WI38 (cell line): Measurements from ENCODE around the gene TMEM167A.

Source experiments
- H3K4me3 ChIP-seq: 2 replicates; pipeline ENCODE4 v1.5.1; 2011; ENCODE audit warnings: low read depth, mild to moderate bottlenecking, control low read depth, low read length
- CTCF ChIP-seq: IDR thresholded peaks from 2 replicates; pipeline ENCODE4 v1.5.1; 2012; ENCODE audit warnings: low read depth, mild to moderate bottlenecking, control low read depth, low read length

Gene TMEM167A

GRCh38 chr5:83097689-83098231, 20.6 kb upstream of the TMEM167A start:
- no peak overlapping the region for H3K4me3 ChIP-seq
- TF ChIP-seq CTCF = no peak

GRCh38 chr5:83096660-83097339, 19.6 kb upstream of the TMEM167A start:
- no peak for TF ChIP-seq CTCF
- no peak overlapping the region for H3K4me3 ChIP-seq

GRCh38 chr5:83095957-83096539, 18.9 kb upstream of the TMEM167A start:
- no peak overlapping the region for H3K4me3 ChIP-seq
- no peak for TF ChIP-seq CTCF

GRCh38 chr5:83095163-83095956, 18.2 kb upstream of the TMEM167A start:
- no peak overlapping the region for H3K4me3 ChIP-seq
- TF ChIP-seq CTCF = no peak

GRCh38 chr5:83093692-83094091, 16.5 kb upstream of the TMEM167A start:
- no peak for TF ChIP-seq CTCF
- H3K4me3 ChIP-seq = no peak overlapping the region

GRCh38 chr5:83092619-83093018, 15.4 kb upstream of the TMEM167A start:
- H3K4me3 ChIP-seq = no peak overlapping the region
- TF ChIP-seq CTCF = no peak

GRCh38 chr5:83090169-83090568, 13.0 kb upstream of the TMEM167A start:
- H3K4me3 ChIP-seq = no peak overlapping the region
- TF ChIP-seq CTCF = no peak
